ENCODE measurements around the gene FOXJ2.
"Not testable (repeated sequence)": the region's sequence is repeated elsewhere in the genome, so short reads cannot be mapped to it uniquely, and the experiment has no call there.

The FOXJ2 gene

GRCh38 chr12:8071820-8072219 lies 39.3 kb downstream of the FOXJ2 start:
- DNase-seq, result not testable (repeated sequence)

- DNase-seq, result no peak
Observed at GRCh38 chr12:8075935-8076334, 43.4 kb downstream of the FOXJ2 start.

GRCh38 chr12:8076366-8076765 lies 43.9 kb downstream of the FOXJ2 start:
- no peak for DNase-seq

- peak; percentile 11 for DNase-seq
Observed at GRCh38 chr12:8077207-8077606, 44.7 kb downstream of the FOXJ2 start.

GRCh38 chr12:8078398-8078797 lies 45.9 kb downstream of the FOXJ2 start:
- DNase-seq, result peak; percentile 8

- DNase-seq, result no peak
Observed at GRCh38 chr12:8078916-8079315, 46.4 kb downstream of the FOXJ2 start.

GRCh38 chr12:8080120-8080519 lies 47.6 kb downstream of the FOXJ2 start:
- DNase-seq, result no peak

GRCh38 chr12:8081251-8081920 lies 48.9 kb downstream of the FOXJ2 start:
- no peak for DNase-seq

- DNase-seq, result no peak
Observed at GRCh38 chr12:8082808-8083100, 50.2 kb downstream of the FOXJ2 start.

- not testable (repeated sequence) for DNase-seq
Observed at GRCh38 chr12:8084351-8084750, 51.8 kb downstream of the FOXJ2 start.

- no peak for DNase-seq
Observed at GRCh38 chr12:8087666-8088065, 55.1 kb downstream of the FOXJ2 start.

GRCh38 chr12:8088574-8088973 lies 56.1 kb downstream of the FOXJ2 start:
- DNase-seq, result no peak

- not testable (repeated sequence) for DNase-seq
Observed at GRCh38 chr12:8089277-8089676, 56.8 kb downstream of the FOXJ2 start.

GRCh38 chr12:8089716-8090115 lies 57.2 kb downstream of the FOXJ2 start:
- no peak for DNase-seq

- no peak for DNase-seq
Observed at GRCh38 chr12:8093291-8093690, 60.8 kb downstream of the FOXJ2 start.

GRCh38 chr12:8096281-8096915 lies 63.9 kb downstream of the FOXJ2 start:
- no peak for DNase-seq

- DNase-seq, result no peak
Observed at GRCh38 chr12:8099235-8099634, 66.7 kb downstream of the FOXJ2 start.
